Lung (tissue), 12 donors: ENCODE measurements around the gene MYO5B. TPM values are rescaled to one million over a fixed set of nuclear protein-coding genes. Genes with fewer than 3 reads are reported as not detected.
A peak's percentile ranks its signal among the peaks of the same experiment; 100 is the strongest.

Source experiments
- ATAC-seq: fragments of 200-7000 bp; cut with Tn5 transposase; one replicate; pipeline ENCODE4 v1.9.1; 2020; ENCODE audit warnings: moderate number of reproducible peaks; ENCODE audit not compliant: insufficient read depth, low FRiP score
- DNase-seq, 3 donors: peaks; one replicate each; pipeline ENCODE4 v3.0.0-alpha.2; 2013 to 2017
- H3K27ac ChIP-seq, 2 donors: one replicate each; pipeline ENCODE4 v1.5.1; 2013; ENCODE audit warnings: mild to moderate bottlenecking in 2 of 2, moderate library complexity in 2 of 2, control low read depth in 1 of 2, inconsistent platforms in 1 of 2, low read depth in 1 of 2, low read length in 1 of 2
- H3K27me3 ChIP-seq, 3 donors: one replicate each; pipeline ENCODE4 v1.5.1; 2013; ENCODE audit warnings: low read length in 2 of 3; ENCODE audit not compliant: control insufficient read depth in 3 of 3, insufficient read depth in 3 of 3
- H3K36me3 ChIP-seq, 4 donors: one replicate each; pipeline ENCODE4 v1.5.1; 2013; ENCODE audit warnings: low read length in 4 of 4, mild to moderate bottlenecking in 1 of 4, moderate library complexity in 1 of 4; ENCODE audit not compliant: control insufficient read depth in 4 of 4, insufficient read depth in 4 of 4
- H3K4me1 ChIP-seq, 5 donors: one replicate each; pipeline ENCODE4 v1.5.1; 2013; ENCODE audit warnings: low read length in 5 of 5, mild to moderate bottlenecking in 2 of 5, moderate library complexity in 1 of 5; ENCODE audit not compliant: control insufficient read depth in 5 of 5, insufficient read depth in 5 of 5
- H3K4me3 ChIP-seq: one replicate; pipeline ENCODE4 v1.5.1; 2013; ENCODE audit warnings: mild to moderate bottlenecking, control low read depth, moderate library complexity
- H3K9ac ChIP-seq, 2 donors: one replicate each; pipeline ENCODE4 v1.5.1; 2013; ENCODE audit warnings: low read length in 2 of 2, control low read depth in 1 of 2; ENCODE audit not compliant: insufficient read depth in 1 of 2
- H3K9me3 ChIP-seq, 4 donors: one replicate each; pipeline ENCODE4 v1.5.1; 2013; ENCODE audit warnings: low read length in 3 of 4, mild to moderate bottlenecking in 1 of 4, moderate library complexity in 1 of 4; ENCODE audit not compliant: control insufficient read depth in 4 of 4, insufficient read depth in 3 of 4
- CTCF ChIP-seq: IDR thresholded peaks from 2 replicates; pipeline ENCODE4 v1.5.1; 2012; ENCODE audit warnings: mild to moderate bottlenecking; ENCODE audit errors: control extremely low read depth, extremely low read depth
- WGBS, 2 donors: extraction: QIAGEN DNeasy Blood & Tissue Kit; methylation state at CpG; one replicate each; pipeline ENCODE4 v1.1.7; 2013; 5-methylcytosine and 5-hydroxymethylcytosine counted together
- polyA plus RNA-seq, 2 donors: library from polyadenylated mRNA; stranded (reverse); fragments of 200-250 nt; gene quantifications; one replicate each; pipeline ENCODE4 v1.2.1, GENCODE V29; 2013
- total RNA-seq, 2 donors: library from RNA; depleted of rRNA in 1 of 2; stranded (reverse); fragments of >200 nt in 1 of 2; gene quantifications; one replicate each; pipeline ENCODE4 v1.2.1, GENCODE V29; 2014 to 2021
- donor health status: control.
- donor health status: control.
- donor health status: Bipolar disorder and iron deficiency.
- donor health status: healthy.
- donor health status: DM: yes; HTN: yes; CAD: no.

The MYO5B gene
- total and polyA plus RNA-seq, 4 donors = 9.7 to 25.6 (median 19.7) TPM

GRCh38 chr18:50080316-50080715, 114.6 kb downstream of the MYO5B start:
- Histone ChIP-seq H3K4me3 (no peak overlapping the region), H3K4me1 (peaks cover 0 to 4% (median 0%) of the 10 kb centered on the region in 5 donors), H3K27me3 (peaks cover 0 to 3% (median 0%) of the 10 kb centered on the region in 3 donors), H3K27ac (no peak overlapping the region), H3K36me3 (no peaks in the 10 kb centered on the region), H3K9ac (no peak overlapping the region), H3K9me3 (no peaks in the 10 kb centered on the region)
- 70 to 80% methylated on average over 4 of the region's 4 CpGs for WGBS, 2 donors
- TF ChIP-seq CTCF = no peak
- ATAC-seq = no peak
- DNase-seq = no peak

GRCh38 chr18:50079571-50080295, 115.2 kb downstream of the MYO5B start:
- Histone ChIP-seq H3K36me3 (no peaks in the 10 kb centered on the region), H3K27me3 (peaks cover 0 to 3% (median 0%) of the 10 kb centered on the region in 3 donors), H3K27ac (no peak overlapping the region), H3K9ac (no peak overlapping the region), H3K4me3 (no peak overlapping the region), H3K4me1 (peaks cover 0 to 4% (median 0%) of the 10 kb centered on the region in 5 donors), H3K9me3 (no peaks in the 10 kb centered on the region)
- no peak for DNase-seq
- no peak for ATAC-seq
- TF ChIP-seq CTCF = no peak
- WGBS, 2 donors = 60 to 75% methylated on average over 8 of the region's 8 CpGs

GRCh38 chr18:50076277-50076676, 118.7 kb downstream of the MYO5B start:
- Histone ChIP-seq H3K9ac (no peak overlapping the region), H3K4me1 (peaks cover 0 to 4% (median 0%) of the 10 kb centered on the region in 5 donors), H3K9me3 (peaks cover 0 to 2% (median 0%) of the 10 kb centered on the region in 4 donors), H3K27me3 (peaks cover 0 to 3% (median 0%) of the 10 kb centered on the region in 3 donors), H3K27ac (no peak overlapping the region), H3K36me3 (no peaks in the 10 kb centered on the region), H3K4me3 (no peak overlapping the region)
- ATAC-seq = no peak
- 65 to 67% methylated on average over 6 of the region's 6 CpGs for whole genome bisulfite sequencing, 2 donors
- no peak for DNase-seq
- no peak for TF ChIP-seq CTCF

- ATAC-seq = no peak
- H3K9me3 ChIP-seq = peaks cover 0 to 2% (median 0%) of the 10 kb centered on the region in 4 donors
Measured at GRCh38 chr18:50075772-50076171, 119.2 kb downstream of the MYO5B start.

More at GRCh38 chr18:50075772-50076171, 119.2 kb downstream of the MYO5B start:
- peak in 1 of 3 donors; percentile 1 for DNase-seq
- no peaks in the 10 kb centered on the region for H3K36me3 ChIP-seq
- TF ChIP-seq CTCF = no peak
- peaks cover 0 to 3% (median 0%) of the 10 kb centered on the region in 3 donors for H3K27me3 ChIP-seq
- no peak overlapping the region for H3K9ac ChIP-seq
- peaks cover 0 to 4% (median 0%) of the 10 kb centered on the region in 5 donors for H3K4me1 ChIP-seq
- H3K4me3 ChIP-seq = no peak overlapping the region
- 67 to 69% methylated on average over 4 of the region's 4 CpGs for WGBS, 2 donors
- H3K27ac ChIP-seq = no peak overlapping the region
